HG03575 (cell line): Measurements from ENCODE around the gene MSRB2.

Experiments
- ATAC-seq: cut with Tn5 transposase; IDR thresholded peaks from one replicate; pipeline ENCODE4 v1.9.1; 2021; ENCODE audit not compliant: unreplicated experiment, insufficient number of reproducible peaks, low FRiP score; ENCODE audit errors: extremely low read depth

MSRB2 gene

GRCh38 chr10:23106331-23107072 lies 11.1 kb downstream of the MSRB2 start:
- no peak for ATAC-seq

- ATAC-seq: no peak
These were observed 15.5 kb downstream of the MSRB2 start for GRCh38 chr10:23110722-23111516.

GRCh38 chr10:23111517-23112286 lies 16.3 kb downstream of the MSRB2 start:
- ATAC-seq: no peak

- no peak for ATAC-seq
These were observed 19.0 kb downstream of the MSRB2 start for GRCh38 chr10:23114228-23114850.

GRCh38 chr10:23116486-23117205 lies 21.3 kb downstream of the MSRB2 start:
- no peak for ATAC-seq

GRCh38 chr10:23120001-23120934 lies 24.9 kb downstream of the MSRB2 start:
- ATAC-seq: no peak

- ATAC-seq: no peak
These were observed 25.8 kb downstream of the MSRB2 start for GRCh38 chr10:23121135-23121534.

- no peak for ATAC-seq
These were observed 41.1 kb downstream of the MSRB2 start for GRCh38 chr10:23136462-23136861.

GRCh38 chr10:23139677-23140076 lies 44.3 kb downstream of the MSRB2 start:
- no peak for ATAC-seq

GRCh38 chr10:23141995-23142394 lies 46.6 kb downstream of the MSRB2 start:
- no peak for ATAC-seq

GRCh38 chr10:23146258-23146657 lies 50.9 kb downstream of the MSRB2 start:
- no peak for ATAC-seq

GRCh38 chr10:23147035-23147434 lies 51.7 kb downstream of the MSRB2 start:
- no peak for ATAC-seq

- ATAC-seq: no peak
These were observed 52.8 kb downstream of the MSRB2 start for GRCh38 chr10:23148214-23148613.

GRCh38 chr10:23150091-23150490 lies 54.7 kb downstream of the MSRB2 start:
- ATAC-seq: no peak

GRCh38 chr10:23150610-23151009 lies 55.2 kb downstream of the MSRB2 start:
- no peak for ATAC-seq

GRCh38 chr10:23151071-23151470 lies 55.7 kb downstream of the MSRB2 start:
- ATAC-seq: no peak

GRCh38 chr10:23155169-23155568 lies 59.8 kb downstream of the MSRB2 start:
- ATAC-seq: no peak
